NCI-H2107 treated with DMSO at 0.1 percent for 48 hours (cell line): ENCODE measurements around the gene STPG3.
"Not testable (repeated sequence)": the region's sequence is repeated elsewhere in the genome, so short reads cannot be mapped to it uniquely, and the experiment has no call there.

ENCODE experiments used
- DNase-seq: peaks from one replicate; lab custom pipeline; 2025; ENCODE audit not compliant: unreplicated experiment; lab: John Stamatoyannopoulos, UW

STPG3 gene

DNA sequence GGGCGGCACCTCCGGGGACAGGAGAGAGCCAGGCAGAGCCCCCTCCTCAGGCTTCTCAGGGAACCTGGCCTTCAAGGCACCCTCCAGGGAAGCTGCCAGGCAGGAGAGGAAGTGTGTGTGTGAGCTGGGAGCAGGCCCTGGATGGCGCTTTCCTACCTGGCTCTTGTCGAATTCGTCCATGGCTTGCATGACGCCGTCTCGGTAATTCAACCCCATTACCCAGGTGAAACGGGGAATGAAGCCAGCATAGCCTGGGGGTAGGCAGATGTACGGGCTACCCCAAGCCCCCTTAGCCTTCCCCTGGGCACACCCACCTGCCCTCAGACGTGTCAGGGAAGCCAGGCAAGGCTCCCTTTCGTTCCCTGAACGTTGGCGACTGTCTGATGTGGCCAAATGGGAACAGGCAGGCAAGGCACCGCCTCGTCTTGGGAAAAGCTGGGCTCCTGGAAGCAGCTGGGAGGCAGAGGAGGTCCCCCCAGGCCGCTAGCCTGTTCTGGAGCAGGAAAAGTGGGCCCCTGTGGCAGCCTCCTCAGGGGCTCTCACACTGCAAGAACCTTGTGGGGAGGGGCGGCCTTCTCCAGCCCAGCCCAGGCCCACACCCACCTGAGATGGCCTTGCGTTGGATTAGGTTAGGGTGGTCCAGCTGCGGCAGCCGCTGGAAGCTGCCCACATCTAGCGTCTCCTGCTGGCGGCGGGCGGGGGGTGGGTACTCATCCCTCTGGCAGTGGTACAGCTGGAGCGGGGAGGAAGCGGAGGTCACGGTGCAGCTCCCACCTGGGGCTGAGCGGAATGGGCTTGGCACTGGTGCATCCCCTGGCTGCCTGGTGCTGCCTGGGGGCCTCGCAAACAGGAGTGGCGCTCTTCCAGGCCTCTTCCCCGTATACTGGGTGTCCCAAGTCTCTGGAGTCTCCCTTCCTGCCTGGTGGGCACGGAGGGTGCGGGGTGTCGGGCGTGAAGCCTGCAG, 6.3 kb upstream of the STPG3 start:
- DNase-seq: peak; percentile 57

DNA sequence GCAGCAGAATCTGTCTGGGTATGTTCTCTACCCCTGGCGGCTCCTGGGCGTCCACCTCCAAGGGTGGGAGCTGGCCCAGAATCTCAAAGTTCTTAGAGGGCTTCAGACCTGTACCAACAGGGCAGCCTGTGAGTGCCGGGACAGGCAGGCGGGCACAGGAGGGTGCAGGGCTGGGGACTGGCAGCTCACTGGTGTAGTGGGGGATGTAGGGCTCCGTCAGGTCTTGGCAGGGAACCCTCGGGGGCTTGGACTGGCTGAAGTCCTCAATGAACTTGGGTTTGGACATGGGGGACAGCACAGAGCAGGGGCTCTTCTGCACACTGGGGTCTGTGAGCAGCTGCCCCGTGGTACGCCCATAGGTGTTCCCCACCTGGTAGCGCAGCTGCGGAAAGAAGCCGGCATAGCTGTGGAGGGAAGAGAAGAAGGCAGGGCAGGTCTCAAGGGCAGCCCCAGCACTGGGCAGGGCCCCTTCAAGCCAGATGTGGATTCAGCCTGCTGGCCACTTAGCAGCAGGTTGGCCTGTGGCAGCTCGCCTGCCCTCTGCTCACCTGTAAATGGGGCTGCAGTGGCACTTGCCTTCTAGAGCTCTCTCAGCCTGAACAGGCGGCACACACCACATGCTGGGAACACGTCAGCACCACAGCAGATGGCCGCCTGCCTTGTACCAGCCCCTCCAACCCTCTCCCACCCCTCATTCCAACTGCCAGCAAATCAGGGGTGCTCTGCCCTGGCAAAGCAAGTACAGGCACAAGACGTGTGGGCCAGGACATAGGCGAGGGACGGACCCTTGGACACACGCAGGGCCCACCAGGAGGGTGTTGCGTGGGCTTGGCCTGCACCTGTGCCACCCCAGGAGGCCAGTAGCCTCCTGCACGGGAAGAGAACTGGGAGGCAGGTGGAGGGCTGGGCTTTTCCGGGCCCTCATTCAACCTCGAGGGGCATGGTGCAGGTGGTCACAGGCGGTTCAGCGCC, 5.3 kb upstream of the STPG3 start:
- DNase-seq: no peak

DNA sequence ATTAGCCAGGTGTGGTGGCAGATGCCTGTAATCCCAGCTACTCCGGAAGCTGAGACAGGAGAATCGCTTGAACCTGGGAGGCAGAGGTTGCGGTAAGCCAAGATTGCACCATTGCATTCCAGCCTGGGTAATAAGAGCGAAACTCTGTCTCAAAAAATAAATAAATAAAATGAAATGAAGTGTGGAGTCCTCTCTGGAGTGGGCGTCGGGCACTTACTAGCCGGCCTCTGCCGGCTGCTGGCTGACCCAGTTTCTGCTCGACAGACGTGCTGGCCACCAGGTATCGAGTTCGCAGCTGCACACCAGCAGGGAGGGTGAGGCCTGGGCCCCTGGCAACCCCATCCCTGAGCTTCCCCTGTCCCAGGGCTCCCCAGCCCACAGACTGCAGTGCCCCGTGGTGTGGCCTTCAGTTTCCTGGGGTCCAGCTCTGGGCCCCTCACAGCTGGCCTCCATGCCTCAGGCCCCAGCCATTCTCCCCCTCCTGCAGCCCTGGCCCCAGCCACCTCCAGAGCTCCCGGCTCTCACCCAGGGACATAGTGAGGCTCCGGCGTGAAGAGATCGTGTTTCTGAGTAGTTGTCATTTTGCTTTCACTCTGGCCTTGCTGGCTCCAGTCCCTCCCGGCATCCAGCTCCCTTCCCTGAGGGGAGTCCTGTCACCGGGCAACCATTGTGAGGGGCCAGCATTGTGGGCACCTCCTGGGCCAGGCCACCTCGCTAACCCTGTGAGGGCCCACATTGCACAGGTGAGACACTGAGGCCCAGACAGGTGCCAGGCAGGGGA, 3.8 kb upstream of the STPG3 start:
- DNase-seq: peak; percentile 73

DNA sequence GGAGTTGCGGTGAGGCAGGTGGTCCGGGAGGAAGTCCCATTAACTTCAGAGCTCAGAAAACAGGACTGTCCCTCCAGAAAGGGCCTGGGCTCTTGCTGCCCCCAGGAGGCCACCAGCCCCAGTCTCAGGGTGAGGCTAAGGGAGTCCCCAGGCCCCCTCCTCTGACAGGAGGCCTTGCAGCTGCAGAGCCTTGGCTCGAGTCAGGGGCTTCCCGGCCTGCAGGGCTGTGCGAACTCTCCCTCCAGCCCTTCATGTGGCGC, 3.2 kb upstream of the STPG3 start:
- no peak for DNase-seq

DNA sequence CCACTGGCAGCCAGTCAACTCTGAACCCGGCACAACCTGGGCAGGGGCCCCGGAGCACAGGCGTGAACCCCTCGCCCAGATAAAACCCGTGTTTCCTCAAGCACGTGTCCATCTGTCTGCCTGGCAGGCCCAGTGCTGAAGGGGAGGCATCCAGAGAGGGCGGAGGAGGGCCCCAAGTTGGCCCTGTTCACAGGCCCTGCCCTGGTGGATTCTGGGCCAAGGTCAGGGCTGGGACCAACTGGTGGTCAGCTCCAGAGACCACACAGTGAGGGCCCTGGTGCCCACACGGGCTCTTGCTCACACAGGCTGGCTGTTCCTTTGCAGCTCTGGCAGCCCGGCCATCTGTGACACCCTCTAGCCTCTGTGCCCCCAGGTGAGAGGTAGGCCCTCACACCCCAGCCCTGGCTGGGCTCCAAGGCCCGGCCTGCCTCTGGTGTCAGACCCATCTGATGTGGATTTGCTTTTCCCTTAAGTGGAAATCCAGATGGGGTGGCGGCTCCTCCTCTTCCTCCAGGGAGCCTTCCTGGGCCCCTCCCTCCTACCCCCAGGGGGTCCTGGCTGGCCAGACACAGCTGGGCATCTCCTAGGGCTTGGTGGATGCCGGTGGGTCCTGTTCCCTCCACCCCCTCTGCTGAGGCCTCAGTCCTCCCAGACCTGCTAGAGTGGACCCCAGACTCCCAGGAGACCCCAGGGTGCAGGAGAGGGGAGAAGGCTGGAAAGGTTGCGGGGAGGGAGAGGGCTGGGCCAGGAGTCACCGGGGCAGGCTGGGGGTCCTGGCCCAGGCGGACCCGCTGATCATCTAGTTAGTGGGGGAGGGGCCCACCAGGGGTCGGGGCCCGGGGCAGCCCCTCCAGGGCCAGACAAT, 525 bp upstream of the STPG3 start:
- DNase-seq: no peak

DNA sequence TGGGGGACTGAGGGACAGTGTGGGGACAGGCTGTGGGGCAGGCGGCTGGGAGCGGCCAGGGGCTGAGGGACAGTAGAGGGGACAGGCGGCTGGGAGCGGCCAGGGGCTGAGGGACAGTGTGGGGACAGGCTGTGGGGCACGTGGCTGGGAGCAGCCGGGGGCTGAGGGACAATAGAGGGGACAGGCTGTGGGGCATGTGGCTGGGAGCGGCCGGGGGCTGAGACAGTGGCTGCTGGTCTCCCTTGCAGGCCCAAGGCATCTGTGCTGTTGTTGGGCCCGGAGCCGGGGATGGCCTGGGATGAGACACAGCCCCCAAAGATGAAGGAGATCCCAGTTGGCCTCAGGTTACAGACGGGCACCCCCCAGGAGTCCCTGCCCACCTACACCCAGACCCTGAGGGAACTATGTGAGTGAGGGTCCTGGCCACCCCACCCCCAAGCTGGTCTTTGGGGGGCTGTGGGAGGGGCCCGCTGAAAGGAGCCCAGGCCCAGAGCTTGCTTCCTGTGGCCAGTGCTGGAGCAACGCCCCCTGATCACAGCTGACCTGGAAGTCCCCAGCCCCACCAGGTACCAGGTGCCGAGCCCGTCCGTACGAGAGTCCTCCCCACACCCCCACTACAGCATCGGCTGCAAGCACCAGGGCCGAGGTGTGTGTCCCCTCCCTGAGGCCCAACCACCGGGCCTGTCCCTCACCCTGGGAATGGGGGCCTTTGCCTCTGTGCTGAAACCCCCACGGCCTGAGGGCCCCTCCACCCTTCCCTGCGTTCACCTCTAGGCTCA, 593 bp downstream of the STPG3 start:
- no peak for DNase-seq

DNA sequence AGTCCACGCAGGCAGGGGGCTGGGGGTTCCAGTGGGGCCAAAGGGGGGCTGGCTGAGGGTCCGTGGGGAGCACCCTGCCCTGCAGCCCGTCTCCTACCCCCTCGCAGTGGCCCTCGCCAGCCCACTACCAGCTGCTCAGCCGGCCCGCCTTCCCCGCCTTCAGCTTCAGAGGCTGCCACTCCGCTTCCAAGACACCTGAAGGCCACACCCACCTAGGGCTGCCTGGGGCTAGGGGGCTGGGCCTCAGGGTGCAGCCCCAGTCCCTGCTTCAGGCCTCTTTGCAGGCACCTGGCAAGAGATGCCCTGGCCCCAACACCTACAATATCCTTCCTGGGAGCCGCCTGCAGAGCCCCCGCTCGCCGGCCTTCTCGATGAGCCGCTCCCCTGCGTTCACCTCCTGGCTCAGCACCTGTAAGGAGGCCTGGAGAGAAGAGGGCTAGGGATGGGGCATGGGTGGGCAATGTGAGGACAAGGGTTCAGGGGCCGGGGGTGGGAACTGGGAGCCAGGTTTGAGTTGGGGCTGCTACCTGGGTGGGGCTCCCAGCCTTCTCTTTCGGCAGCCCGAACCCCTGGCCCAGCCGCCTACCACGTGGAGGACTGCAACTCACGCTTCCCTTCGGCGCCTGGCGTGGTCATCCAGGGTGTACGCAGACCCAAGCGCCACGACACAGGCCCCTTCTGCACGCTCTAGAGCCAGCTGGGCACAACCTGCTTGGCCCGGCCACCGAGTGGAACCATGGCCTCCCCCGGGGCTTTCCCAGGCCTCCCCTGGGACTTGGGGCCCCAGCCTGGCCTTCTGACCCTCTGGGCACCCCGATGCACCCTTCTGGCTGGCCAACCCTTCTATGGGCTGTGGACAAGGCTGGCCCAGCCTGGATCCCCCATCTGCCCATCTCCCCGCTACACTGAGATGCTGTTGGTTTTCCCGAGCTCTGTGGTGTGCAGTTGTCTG, 1.7 kb downstream of the STPG3 start:
- no peak for DNase-seq

DNA sequence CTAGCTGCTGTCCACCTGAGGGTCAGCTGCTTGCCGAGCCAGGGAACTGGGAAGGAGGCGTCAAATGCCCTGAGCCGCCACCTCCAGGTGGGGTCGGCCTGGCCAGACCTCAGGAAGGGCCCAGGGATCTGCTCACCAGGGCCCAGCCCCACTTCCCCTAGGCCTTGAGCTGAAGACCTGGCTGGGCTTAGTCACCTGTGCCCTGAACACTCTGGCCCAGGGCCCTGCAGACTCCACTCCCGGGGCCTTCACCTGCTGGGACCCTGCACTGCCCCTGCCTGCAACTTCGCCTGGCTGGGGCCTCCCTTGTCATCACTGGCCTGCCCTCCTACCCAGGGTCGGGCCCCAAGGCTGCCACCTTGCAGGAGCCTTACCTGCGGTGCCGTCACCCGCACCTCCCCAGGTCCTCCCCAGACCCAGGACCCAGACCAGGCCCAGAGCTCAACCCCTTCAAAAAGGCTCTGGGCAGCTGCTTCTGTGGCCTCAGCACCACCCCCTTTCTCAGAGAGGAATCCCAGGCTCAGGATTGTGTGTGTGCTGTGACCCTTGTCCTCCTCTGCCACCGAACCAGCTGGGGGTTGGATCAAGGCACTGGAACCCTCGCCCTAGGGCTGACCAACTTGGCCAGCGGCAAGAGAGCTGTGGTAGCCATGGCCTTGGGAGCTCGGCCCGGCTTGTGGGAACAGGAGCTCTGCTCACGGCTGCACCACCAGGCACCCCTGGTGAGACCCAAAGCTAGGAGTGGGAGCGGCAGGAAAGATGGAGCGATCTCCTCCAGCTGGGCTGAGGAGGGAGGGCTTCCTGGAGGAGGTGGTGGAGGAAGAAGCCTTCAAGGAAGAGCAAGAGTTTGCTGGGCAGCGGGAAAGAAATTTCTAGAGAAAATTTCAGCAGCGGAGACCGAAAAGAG, 2.9 kb downstream of the STPG3 start:
- DNase-seq: no peak

DNA sequence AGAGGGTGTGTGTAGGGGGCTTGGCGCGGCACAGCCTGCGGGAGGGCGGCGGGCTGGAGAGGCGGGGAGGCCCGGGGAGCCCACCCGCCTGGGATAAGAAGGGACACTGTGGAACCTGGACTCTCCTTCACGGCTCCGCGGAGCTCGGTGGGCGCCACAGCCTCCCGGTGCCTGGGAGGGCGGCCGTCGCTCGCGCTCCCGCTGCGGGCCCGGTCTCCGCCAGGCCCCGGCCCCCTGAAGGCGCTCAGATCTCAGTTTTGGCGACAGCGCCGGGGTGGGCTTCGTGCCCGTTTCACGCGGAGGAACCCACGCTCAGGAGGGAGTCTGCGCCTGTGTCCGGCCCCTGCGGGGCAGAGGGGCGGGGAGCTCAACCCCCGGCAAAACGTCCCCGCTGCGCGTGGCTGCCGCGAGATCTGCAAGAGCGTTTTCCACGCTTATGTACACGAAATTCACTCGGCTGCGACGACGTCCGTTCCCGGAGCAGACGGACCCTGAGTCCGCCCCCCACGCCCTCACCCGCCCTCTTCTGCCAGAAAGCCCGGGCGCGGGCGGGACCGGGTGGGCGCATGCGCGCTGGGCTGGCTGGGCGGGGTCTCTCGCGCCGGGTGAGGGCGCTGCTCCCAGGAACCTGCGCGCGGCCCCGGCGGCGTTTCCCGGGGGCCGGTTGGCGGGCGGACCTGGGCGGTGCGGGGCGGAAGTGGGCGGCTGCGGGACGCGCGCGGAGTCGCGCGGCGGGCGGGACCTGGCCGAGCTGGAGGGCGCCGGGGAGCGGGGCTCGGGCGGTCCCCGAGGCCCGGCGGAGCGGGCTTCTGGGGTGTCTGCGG, 3.8 kb downstream of the STPG3 start, which contains the start of gene NELFB:
Gene NELFB, plus strand, starts transcription at position 704 of the 824 bp plus-strand sequence.
- peak; percentile 73 for DNase-seq

DNA sequence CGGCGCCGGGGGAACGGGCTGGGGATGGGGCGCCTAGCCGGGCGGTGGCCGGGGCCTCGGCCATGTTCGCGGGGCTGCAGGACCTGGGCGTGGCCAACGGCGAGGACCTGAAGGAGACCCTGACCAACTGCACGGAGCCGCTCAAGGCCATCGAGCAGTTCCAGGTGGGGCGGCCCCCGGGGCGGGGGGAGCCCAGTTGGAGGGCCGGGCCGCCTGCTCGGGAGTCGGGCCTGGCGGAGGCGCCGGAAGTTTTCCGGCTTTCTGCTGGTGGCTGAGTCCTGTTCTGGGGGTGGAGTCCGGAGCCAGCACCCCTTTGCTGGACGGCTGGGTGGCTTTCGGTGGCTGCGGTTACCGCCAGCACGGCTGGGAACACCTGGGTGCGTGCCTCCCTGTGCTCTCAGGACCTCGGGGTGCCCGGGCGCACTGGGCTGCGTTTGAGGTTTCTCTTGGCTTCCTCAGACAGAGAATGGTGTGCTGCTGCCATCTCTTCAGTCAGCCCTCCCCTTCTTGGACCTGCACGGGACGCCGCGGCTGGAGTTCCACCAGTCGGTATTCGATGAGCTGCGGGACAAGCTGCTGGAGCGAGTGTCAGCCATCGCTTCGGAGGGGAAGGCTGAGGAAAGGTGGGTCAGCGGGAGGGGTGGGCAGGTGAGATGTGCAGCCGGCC, 4.5 kb downstream of the STPG3 start:
- no peak for DNase-seq

DNA sequence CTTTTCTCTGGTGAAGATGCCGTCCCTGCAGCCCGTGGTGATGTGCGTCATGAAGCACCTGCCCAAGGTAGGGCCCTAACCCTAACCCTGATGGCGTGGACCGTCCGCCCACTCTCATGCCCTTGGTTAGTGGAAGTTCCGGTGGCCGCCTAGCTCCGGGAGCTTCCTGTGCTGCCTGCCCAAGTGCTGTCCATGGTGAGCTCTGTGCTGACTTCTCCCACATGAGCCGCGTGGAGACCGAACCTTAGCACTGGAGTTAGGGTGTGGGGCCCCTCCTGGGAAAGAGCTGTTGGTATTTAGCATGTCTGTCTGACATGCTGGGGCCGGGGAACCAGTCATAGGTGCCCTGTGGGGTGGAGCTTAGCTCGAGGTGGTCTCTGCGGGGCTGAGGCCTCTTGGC, 5.3 kb downstream of the STPG3 start:
- DNase-seq: no peak

DNA sequence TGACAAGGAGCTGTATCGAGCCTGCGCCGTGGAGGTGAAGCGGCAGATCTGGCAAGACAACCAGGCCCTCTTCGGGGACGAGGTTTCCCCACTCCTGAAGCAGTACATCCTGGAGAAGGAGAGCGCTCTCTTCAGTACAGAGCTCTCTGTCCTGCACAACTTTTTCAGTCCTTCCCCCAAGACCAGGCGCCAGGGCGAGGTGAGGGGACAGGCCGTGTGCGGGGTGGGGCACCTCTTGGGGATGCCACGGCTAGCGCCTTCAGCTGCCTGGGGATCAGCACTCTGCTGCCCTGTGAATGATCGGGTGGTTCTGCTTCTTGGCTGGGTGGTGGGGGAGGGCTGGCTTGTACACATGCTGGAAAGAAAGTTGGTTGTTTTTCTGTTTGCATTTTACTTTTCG, 5.8 kb downstream of the STPG3 start:
- no peak for DNase-seq

DNA sequence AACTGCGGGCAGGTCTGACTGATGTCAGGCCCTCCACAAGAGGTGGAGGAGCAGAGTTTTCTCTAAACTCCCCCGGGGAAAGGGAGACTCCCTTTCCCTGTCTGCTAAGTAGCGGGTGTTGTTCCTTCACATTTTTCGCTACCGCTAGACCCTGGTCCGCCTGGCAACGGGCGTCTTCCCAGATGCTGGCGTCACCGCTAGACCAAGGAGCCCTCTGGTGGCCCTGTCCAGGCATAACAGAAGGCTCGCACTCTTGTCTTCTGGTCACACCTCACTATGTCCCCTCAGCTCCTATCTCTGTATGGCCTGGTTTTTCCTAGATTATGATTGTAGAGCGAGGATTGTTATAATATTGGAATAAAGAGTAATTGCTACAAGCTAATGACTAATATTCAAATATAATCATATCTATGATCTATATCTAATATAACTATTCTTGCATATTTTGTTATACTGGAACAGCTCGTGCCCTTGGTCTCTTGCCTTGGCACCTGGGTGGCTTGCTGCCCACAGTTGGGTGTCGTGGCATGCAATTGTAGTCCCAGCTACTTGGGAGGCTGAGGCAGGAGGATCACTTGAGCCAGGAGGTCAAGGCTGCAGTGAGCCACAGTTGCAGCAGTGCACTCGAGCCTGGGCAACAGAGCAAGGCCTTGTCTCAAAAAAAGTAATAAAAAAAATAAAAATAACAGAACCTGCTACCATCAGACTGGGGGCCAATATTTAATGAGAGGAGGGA, 11.3 kb downstream of the STPG3 start:
- DNase-seq: not testable (repeated sequence)

DNA sequence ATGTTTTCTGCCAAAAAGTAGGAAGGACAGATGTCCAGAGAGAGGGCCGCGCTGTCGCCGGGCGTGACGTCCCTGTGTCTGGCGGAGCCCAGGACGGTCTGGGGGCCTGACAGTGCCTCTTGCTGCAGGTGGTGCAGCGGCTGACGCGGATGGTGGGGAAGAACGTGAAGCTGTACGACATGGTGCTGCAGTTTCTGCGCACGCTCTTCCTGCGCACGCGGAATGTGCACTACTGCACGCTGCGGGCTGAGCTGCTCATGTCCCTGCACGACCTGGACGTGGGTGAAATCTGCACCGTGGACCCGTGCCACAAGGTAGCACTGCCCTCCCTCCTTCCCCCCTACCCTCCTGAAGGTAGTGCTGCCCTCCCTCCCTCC, 11.8 kb downstream of the STPG3 start:
- DNase-seq: no peak

DNA sequence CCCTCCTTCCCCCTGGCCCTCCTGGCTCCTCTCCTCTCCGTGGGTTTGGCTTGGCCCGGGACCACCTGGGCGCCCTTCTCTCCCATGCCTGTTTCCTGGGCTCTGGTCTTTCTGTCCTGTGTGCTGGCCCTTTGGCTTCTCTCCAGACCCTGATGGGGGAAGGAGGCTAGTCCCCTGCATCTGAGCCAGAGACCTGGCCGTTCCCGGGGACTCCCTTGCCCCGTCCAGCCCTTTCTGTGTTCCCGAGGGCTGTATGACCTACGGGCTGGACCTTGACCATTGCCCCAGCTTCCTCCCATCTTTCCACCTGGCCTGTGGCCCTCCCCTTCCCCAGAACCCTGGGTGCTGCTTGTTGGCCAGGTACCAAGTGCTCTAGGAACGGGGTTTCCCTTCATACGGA, 12.4 kb downstream of the STPG3 start:
- DNase-seq: no peak
